ENCODE measurements around the gene GGT1.

GRCh38 chr22:24587251-24587650 lies 15.7 kb upstream of the GGT1 start:
- TF ChIP-seq ZNF18 (tag by site-specific recombination; IDR thresholded peaks at IDR 0.05), result no peak
- no peak for TF ChIP-seq CTCF (tag by site-specific recombination; IDR thresholded peaks at IDR 0.05)
- TF ChIP-seq YY1 (tag by site-specific recombination; IDR thresholded peaks at IDR 0.05), result no peak
- TF ChIP-seq MYNN (tag by site-specific recombination; IDR thresholded peaks at IDR 0.05; ENCODE audit: borderline replicate concordance), result no peak
- TF ChIP-seq SP2 (tag by site-specific recombination; IDR thresholded peaks at IDR 0.05), result no peak
- TF ChIP-seq SALL2 (tag by site-specific recombination; IDR thresholded peaks at IDR 0.05; ENCODE audit: borderline replicate concordance), result no peak
- TF ChIP-seq ZSCAN30 (tag by site-specific recombination; IDR thresholded peaks at IDR 0.05), result no peak
- TF ChIP-seq ZNF76 (tag by site-specific recombination; IDR thresholded peaks at IDR 0.05; ENCODE audit: borderline replicate concordance, low read depth), result no peak
- no peak for TF ChIP-seq REST (tag by site-specific recombination; IDR thresholded peaks at IDR 0.05)
- TF ChIP-seq ZNF169 (tag by site-specific recombination; IDR thresholded peaks at IDR 0.05), result no peak
- TF ChIP-seq GLI2 (tag by site-specific recombination; IDR thresholded peaks at IDR 0.05; ENCODE audit: borderline replicate concordance, low read depth), result no peak
